NCI-H2196 treated with DMSO at 0.1 percent for 48 hours (cell line): ENCODE data around the gene PITPNM3.

ENCODE experiments used
- DNase-seq: peaks from one replicate; lab custom pipeline; 2025; ENCODE audit not compliant: unreplicated experiment; lab: John Stamatoyannopoulos, UW

Gene PITPNM3

DNA sequence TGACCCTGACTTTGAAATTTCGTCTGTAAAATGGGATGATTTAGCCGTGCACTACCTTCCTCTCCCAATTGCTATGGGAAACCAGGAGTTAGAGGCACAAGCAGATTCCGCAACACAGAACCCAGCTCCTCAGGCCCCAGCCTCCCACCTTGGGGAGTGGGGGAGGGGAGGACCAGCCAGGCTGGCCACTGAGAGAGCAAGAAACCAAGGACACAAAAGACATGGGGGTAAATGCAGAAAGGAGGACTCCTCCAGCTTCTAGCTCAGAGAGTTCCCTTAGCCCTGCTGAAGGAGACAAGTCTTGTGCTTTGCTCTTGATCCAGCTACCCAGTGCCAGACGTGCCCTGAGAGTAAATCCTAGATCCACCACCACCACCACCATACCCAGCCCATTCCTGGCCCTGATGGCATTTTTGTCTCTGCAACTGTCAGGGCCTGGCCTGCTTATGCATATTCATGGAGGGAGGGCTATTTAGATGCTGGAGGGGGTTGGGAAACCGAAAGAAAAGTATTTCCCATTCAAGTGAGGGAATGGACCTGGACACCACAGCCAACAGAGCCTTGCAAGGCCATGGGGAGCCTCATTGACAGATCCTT lies 25.9 kb downstream of the PITPNM3 start:
- no peak for DNase-seq

DNA sequence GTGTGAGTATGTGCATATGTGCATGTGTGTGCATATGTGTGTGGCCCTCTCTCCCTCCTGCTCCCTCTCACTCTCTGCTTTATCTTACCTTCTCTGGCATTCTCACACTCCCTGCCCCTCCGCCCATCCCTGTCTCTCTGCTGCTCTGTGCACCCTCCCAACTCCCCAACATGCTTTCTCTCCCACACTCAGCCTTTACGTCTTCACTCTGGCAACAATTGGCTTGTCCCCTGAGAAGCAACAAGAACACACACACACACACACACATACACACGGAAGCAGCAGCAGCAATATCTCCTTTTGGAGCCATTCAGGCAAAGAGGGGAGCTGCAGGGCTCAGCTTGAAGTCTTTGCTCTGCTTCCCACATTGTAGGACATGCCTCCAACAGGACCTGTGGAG lies 27.8 kb downstream of the PITPNM3 start:
- no peak for DNase-seq

DNA sequence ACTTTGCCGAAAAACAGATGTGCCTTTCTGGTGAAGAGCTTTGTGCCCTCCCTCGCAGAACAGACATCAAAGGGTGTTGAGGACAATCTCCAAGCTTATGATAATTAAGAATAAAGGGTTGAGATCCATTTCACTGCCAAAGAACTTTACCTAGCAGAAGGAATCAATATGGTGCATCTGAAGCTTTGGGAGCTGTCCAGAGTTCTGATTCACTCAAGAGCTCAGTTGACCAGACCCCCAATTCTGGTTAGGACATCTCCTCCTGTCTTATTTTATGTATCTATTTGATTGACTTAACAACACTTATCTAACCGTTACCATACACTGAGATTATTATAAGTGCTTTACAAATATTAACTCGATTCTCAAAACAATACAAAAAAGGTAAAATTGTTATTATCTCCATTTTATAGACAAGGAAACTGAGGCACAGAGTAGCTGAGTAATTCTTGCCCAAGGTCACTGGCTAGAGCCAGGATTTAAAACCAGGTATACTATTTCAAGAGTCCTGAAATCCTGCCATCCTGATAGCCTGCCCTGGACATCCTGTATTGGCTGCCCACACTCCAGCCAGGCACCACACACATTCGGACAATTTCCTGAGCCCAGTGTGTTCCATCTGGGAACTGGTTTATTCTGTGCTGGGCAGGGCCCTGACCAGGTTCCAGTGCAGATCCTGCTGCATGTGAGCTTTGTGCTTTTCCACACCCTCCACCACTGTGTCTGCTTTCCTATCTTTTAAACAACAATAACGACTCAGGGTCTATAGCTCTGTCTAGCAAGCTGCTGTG lies 29.8 kb downstream of the PITPNM3 start:
- no peak for DNase-seq

DNA sequence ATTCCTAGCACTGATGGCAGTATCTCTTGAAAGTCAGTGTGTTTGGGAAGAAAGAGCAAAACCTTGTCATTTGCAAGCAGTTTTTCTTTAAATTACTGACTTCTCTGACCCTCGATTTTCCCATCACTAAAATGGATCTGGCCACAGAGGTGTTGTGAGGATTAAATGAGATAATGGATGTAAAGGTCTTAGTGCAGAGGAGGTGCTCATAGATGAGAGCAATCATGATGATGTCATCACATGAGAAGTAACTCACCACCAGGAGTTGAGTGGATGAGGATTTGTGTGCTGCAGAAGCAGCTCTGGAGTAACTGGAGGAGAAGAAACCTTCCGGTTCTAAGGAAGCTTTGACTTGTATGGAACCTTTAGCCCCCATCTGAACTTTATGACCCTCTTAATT lies 30.6 kb downstream of the PITPNM3 start:
- DNase-seq, result no peak

DNA sequence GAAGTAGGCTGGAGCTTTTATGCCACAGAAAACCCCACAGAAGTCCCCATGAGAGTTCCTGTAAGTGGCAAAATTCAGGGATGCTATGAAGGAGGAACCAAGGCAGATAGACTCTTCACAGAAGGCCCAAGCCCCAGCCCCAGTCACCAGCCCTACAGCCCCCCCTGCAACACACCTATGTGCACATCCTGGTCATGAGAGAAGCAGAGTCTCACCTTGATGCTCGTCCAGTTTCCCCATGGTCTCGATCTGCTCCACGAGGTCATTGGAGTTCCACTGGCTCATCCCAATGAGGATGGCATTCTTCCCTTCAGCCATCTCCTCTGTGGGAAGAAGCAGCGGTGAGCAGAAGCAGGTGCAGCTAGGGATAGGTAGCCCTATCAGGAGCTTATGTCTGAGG lies 31.2 kb downstream of the PITPNM3 start:
- DNase-seq, result no peak

DNA sequence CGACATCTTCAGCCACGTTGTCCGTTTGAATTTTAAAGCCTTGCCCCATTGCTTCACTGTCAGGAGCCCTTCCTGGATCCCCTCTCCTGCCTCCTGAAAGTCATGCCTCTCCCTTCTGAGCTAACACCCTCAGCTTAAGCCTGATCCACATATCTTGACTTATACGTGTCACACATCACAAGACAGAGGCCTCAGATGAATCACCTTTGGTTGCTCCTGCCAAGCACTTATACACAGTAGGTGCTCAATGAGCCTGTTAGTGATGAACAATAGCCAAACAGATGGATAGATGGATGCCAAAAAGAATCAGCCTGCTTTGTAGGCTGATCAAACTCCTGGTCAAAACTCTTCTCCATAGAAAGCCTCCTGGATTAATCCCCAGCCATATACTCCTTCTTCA lies 31.8 kb downstream of the PITPNM3 start:
- no peak for DNase-seq

DNA sequence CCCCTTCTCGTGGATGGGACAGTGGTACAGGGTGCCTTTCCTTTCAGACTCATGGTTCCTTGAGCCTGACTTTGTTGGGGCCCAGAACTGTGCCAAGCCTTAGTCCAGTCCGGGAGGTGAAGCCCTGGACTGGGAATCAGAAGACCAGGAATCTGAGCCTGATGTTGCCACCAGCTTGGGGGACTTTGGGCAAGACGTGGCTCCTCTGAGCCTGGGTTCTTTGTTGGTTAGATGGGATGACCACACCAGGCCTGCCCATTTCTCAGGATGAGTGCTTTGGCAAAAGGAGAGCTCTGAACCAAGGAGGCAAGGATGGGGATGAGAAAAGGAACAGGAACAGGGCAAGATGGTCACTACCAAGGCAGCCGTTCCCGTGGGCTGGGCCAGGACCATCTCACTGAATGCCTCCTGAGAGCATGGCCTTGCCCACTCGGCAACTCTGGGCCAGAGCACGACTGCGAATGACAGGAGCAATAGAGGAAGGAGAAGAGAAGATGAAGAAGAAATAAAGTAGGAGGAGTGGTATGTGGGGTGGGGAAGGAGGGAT lies 32.5 kb downstream of the PITPNM3 start:
- no peak for DNase-seq

DNA sequence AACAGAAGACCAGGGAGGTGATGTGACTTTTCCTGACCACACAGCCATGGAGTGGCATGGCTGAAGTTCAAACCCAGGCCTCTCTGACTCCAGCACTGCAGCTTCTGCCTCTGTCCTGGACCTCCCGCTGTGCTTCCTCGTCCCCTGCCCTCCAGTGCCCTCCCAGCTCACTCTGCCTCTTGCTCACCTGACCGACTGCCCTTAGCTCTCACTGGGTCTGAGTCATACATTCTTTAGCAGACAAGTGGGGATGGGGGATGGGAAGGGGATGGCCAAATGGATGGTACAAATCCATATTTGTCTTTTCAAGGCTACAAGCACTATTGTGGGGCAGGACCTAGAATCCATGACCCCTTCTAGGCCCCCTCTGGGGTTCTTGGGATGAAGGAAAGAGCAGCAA lies 33.0 kb downstream of the PITPNM3 start:
- no peak for DNase-seq

DNA sequence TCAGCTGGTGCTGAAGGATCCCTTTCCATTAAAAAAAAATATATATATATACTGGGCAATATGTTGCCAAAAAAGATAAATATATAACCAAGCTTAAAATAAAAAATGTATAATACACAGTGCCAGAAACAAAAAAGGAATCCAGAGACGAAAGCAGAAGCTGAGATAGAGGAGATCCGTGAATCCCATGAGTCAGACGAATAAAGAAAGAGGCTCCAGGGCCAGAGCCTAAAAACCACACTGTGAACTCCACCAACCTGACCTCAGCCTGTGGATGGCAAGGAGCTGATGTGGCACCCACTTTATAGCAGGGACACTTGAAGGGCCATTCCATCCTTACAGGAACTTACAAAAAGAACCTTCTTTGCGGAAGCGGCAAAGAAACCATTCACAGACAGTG lies 34.8 kb downstream of the PITPNM3 start:
- DNase-seq, result no peak

DNA sequence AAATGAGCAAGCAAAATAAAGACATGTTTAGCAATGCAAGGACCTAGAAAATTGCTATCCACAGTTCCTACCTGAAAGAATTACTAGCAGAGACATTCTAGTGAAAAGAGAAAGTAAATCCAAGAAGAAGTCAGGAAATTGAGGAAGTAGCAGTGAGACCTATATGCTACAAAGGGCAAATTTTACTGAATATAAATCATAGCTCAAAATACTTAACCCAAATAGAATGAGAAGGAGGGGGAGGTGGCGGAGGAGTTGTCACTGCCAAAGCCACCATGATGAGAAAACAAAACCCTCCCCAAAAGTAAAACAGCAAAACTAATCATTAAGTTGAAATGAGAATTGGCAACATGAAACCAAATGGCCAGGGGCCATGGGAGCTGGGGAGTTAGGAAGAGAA lies 39.3 kb downstream of the PITPNM3 start:
- no peak for DNase-seq

DNA sequence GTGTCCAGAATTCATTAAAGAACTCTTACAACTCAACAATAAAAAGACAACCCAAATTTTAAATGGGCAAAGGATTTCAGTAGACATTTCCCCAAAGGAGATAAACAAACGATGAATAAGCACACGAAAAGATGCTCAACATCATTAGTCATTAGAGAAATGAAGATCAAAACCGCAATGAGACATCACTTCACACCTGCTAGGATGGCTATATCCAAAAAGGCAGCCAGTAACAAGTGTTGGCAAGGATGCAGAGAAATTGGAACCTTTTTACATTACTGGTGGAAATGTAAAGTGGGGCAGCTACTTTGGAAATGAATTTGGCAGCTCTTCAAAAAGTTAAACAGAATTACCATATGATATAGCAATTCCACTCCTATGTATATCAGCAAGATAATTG lies 42.0 kb downstream of the PITPNM3 start:
- DNase-seq, result no peak

DNA sequence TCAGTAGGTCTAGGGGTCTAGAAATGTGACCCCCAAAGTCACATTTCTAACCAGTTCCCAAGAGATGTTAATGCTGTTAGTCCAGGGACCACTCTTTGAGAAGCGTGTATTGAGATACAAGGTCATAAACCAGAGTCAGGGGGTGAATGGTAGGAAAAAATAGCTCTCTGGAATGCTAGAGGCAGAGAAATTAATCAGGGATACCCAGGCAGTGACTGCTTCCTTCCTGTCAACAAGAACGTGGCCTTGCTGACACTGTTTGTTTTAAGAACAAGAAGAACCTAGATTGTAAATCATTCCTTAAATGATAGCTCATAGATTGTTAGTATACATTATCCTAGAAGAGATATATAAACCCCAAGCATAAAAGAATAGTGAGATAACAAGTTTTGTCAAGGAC lies 43.8 kb downstream of the PITPNM3 start:
- no peak for DNase-seq

DNA sequence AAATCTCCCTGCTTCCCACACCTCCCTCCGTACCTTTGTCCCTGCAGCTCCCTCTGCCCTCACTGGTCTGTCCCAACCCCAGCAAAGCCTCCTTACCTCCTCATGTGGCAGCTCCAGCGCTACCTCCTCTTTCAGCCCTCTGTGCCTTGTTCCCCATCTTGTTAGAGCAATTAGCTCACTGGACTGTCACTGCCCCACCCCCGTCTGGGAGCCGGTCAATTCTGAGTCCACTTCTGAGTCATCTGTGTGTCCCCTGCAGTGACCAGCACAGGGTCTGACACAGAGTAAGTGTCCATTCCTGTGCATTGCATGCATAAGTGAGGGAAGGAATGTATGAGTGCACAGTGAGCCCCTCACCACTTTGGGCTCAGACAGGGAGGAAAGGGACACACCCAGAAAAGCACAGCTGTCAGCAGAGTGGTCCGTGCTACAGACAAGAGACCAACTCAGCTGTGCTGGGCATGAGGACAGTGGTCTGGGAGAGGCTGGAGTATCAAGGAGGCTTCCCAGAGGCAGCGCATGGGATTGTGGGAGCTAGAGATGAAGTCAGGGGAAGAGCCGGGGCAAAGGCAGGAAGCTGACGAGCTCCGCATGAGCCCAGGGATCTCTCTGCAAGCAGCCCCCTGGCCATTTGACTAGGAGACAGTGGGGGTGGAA lies 45.9 kb downstream of the PITPNM3 start:
- DNase-seq, result no peak

DNA sequence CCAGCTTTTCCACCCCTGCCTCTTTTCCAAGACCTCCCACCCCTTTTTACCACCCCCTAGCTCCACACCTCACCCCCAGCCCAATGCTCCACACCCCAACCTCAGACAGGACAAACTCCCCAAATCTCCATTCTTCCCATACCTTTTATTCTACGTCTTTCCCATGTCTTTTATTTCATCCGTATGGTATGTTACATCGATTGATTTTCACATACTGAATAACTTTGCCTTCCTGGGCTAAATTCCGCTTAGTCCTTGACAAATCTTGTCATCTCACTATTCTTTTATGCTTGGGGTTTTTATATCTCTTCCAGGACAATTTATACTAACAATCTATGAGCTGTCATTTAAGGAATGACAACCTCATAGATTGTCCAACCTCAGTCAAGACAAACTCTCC lies 46.4 kb downstream of the PITPNM3 start:
- no peak for DNase-seq

DNA sequence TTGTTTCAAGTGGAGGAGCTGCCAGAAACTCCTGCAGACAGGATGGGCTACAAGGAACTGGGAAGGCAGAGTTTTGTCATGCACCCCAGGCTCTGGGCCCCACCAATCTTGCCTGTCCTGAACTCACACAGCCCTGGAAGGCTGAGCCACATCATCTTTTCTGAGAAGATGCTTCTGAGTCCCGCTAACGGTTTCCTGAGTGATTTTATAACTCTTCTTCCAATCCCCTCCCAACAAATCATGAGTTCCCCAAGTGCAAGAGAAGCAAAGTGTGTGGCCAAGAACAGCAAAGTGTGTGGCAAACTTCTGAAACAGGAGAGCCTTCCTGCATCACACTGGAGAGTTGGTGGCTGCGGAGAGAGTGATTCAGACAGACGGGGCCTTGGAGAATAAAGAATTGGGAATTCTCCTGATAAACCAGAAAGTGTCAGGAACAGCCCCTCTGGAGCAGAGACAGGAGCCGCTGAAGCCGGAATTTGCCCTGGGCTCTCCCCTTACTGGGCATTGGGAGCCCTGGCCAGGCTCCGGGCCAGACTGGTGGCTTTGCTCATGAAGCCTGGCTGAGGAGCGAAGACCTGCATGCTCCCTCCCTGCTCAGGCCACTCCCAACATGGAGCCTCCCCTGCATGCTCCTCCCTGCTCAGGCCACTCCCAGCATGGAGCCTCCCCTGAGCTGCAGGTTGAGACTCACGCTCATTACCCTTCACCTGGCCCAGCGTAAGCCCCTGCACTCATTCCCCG lies 47.2 kb downstream of the PITPNM3 start:
- no peak for DNase-seq

DNA sequence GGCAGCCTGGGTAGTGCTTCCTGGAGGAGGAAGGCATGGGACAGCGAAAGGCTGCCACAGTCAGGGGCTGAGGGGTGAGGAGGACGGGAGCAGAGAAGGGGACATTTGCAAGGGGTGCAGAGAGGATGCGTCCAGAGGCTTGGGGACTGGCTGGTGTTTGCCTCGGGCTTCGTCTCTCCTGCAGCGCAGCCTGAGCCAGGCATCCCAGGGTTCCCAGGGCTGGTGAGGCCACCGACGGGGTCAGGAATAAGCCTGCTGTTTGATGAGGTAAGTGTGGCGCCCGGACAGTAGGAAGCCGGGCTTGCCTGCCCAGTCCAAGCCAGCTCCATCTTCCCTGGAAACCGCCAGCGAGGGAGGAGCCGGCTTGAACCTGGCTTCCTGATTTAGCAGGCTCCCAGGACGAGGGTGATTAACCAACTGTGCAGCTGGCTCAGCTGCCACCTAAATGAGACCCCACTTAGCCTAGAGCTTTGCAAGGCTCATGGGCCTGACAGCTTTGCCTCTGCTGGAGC lies 47.8 kb downstream of the PITPNM3 start:
- DNase-seq, result no peak

DNA sequence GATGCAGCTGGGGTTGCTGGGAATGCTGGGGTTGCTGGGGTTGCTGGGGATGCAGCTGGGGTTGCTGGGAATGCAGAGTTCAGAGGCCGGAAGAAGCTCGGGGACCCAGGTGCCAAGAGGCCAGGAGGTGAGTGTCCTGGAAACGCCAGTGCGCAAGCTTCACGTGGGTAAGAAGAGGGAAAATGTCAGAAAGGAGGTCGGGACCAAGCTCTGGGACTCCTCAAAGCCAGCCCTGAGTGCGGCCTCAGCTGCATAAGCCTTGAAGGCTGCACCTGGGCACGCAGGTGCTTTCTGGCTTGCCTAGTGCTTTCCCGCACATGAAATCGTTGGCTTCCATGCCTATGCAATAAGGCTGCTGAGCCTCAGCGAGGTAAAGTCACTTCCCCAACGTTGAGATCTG lies 48.3 kb downstream of the PITPNM3 start:
- DNase-seq, result no peak

DNA sequence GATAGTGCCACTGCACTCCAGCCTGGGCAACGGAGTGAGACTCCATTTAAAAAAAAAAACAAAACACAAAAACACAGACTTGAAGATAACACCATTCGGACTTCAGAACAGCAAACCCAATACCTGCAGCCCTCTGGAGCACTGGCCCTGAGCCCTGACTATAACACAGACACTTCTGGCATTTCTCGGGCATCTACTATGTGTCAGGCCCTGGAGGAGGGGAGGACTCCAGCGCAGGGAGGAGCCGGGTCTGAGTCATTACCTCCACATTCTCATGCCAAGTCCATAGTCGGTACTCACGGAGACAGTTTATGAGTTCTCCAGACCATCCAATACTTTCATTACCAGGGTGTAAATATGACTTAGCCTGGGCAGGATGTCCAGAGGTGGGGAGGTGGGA lies 48.8 kb downstream of the PITPNM3 start:
- no peak for DNase-seq

DNA sequence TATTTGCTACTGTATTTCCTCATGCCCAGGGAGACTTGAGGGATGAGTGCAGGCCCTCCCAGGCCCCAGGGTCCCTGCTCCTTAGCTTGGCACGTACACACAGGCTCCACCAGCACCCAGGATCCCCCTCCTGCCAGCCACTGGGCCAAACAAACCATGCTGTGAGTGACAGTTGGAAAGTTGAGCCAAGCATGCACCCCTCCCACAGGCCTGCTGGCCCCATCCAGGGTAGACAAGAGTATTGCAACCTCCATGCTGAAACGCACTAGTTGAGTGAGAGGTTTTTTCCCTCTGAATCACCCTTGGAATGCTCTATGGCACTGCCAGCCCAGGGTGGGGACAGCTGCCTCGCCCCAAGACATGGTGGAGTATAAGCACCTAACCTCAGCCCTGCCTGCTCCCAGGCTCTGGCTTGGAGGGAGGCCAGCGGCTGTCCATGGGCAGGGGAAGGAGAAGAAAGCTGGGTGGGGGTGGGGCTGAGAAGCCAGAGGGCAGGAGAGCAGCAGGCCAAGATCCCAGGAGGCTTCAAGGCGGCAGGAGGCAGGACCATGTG lies 49.6 kb downstream of the PITPNM3 start:
- no peak for DNase-seq

DNA sequence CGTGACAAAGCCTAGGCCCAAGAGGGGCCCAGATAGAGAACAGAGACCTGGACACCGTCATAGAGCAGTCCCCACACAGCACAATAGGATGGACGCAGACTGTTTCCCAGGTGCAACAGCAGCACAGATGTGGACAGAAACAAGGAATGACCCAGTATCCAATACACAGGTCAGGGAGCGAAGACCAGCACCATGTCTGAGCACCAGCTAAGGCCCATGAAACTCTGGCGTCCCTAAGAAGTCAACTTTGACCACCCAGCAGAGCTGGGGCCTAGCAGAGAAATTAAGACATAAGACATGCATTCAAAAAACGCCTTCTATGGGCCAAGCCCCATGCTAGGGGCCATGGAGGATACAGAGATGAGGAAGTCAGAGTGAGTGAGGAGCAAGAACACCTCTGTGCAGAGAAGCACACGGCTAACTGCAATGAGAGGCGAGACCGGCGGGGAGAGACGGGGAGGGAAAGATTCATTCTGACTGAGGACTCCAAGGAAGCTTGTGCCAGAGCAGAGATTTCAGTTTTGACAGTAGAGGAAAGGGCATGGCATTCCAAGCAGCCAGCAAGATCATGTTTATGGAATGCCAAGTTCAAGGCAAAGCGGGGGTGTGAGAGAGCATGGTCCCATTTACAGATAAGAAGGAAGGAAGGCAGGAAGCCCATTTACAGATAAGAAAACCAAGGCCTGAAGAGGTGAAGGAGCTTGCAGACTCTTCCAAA lies 50.8 kb downstream of the PITPNM3 start:
- no peak for DNase-seq
